GM23338 (cell line): ENCODE results near the gene CUEDC1. TPM values are rescaled to one million over a fixed set of nuclear protein-coding genes. Genes with fewer than 3 reads are reported as not detected.

Experiments
- ATAC-seq: fragments of 200-7000 bp; cut with Tn5 transposase; 3 replicates; pipeline ENCODE4 v1.9.1; 2020
- DNase-seq: peaks from one replicate; pipeline ENCODE4 v3.0.0-alpha.2; 2015; ENCODE audit warnings: low spot score
- H2AFZ ChIP-seq: fragments of 200-600 bp; sonication (generic); 2 replicates; pipeline ENCODE4 v1.8.0; 2016; ENCODE audit warnings: antibody characterized with exemption, mild to moderate bottlenecking, moderate library complexity
- H3F3A ChIP-seq: fragments of 200-600 bp; sonication (generic); replicated peaks from 2 replicates; pipeline ENCODE4 v1.8.0; 2017; ENCODE audit warnings: antibody characterized with exemption, mixed run types, low read depth
- H3K27ac ChIP-seq: fragments of 200-600 bp; sonication (generic); 2 replicates; pipeline ENCODE4 v1.6.1; 2016; ENCODE audit warnings: low read depth
- H3K27me3 ChIP-seq: fragments of 200-600 bp; sonication (generic); 2 replicates; pipeline ENCODE4 v1.8.0; 2016; ENCODE audit warnings: mild to moderate bottlenecking, mixed run types, moderate library complexity; ENCODE audit not compliant: insufficient read depth
- H3K36me3 ChIP-seq: fragments of 200-600 bp; sonication (generic); 2 replicates; pipeline ENCODE4 v1.8.0; 2016; ENCODE audit warnings: mild to moderate bottlenecking; ENCODE audit not compliant: insufficient read depth
- H3K4me1 ChIP-seq: fragments of 200-600 bp; sonication (generic); 2 replicates; pipeline ENCODE4 v1.8.0; 2016; ENCODE audit warnings: mild to moderate bottlenecking, moderate library complexity; ENCODE audit not compliant: insufficient read depth
- H3K4me2 ChIP-seq: fragments of 200-600 bp; sonication (generic); 2 replicates; pipeline ENCODE4 v1.7.1; 2017; ENCODE audit warnings: mixed run types
- H3K4me3 ChIP-seq: fragments of 200-600 bp; sonication (generic); 2 replicates; pipeline ENCODE4 v1.6.1; 2016; ENCODE audit warnings: mixed run types
- H3K79me2 ChIP-seq: fragments of 200-600 bp; sonication (generic); replicated peaks from 2 replicates; pipeline ENCODE4 v1.8.0; 2017; ENCODE audit warnings: mild to moderate bottlenecking; ENCODE audit not compliant: insufficient read depth
- H3K9me2 ChIP-seq: fragments of 200-600 bp; sonication (generic); 2 replicates; pipeline ENCODE4 v1.8.0; 2017; ENCODE audit not compliant: insufficient read depth
- H4K20me1 ChIP-seq: fragments of 200-600 bp; sonication (generic); replicated peaks from 2 replicates; pipeline ENCODE4 v1.8.0; 2017; ENCODE audit warnings: mild to moderate bottlenecking; ENCODE audit not compliant: insufficient read depth
- H3K27ac Mint-ChIP-seq: 2 replicates; pipeline ENCODE4 v1.8.0; 2020; ENCODE audit warnings: inconsistent platforms, mild to moderate bottlenecking, moderate library complexity, mixed read lengths
- H3K27me3 Mint-ChIP-seq: 3 replicates; pipeline ENCODE4 v1.8.0; 2022; ENCODE audit warnings: low read depth, mild to moderate bottlenecking, moderate library complexity, mixed read lengths, inconsistent platforms; ENCODE audit not compliant: insufficient read depth, poor library complexity
- H3K36me3 Mint-ChIP-seq: 3 replicates; pipeline ENCODE4 v1.8.0; 2021; ENCODE audit warnings: low read depth, mild to moderate bottlenecking, inconsistent platforms, moderate library complexity, mixed read lengths
- H3K4me1 Mint-ChIP-seq: 3 replicates; pipeline ENCODE4 v1.8.0; 2020; ENCODE audit warnings: mild to moderate bottlenecking, inconsistent platforms, mixed read lengths
- H3K4me3 Mint-ChIP-seq: 3 replicates; pipeline ENCODE4 v1.8.0; 2021; ENCODE audit warnings: moderate library complexity, mild to moderate bottlenecking, inconsistent platforms, mixed read lengths
- H3K9me3 Mint-ChIP-seq: 3 replicates; pipeline ENCODE4 v1.8.0; 2020; ENCODE audit warnings: moderate library complexity, mild to moderate bottlenecking, inconsistent platforms, mixed read lengths
- CTCF ChIP-seq, 2 experiments: fragments of 200-600 bp in 1 of 2; sonication (generic) in 1 of 2; conservative IDR thresholded peaks; 2 replicates each; pipeline versions ENCODE4 v1.5.1 to v1.6.1; 2016 to 2017; ENCODE audit warnings: antibody characterized with exemption in 2 of 2, low read depth in 2 of 2, mild to moderate bottlenecking in 2 of 2, moderate library complexity in 1 of 2
- EZH2 ChIP-seq: fragments of 200-600 bp; sonication (generic); IDR thresholded peaks from one replicate; pipeline ENCODE4 v1.8.0; 2017; ENCODE audit warnings: antibody characterized with exemption, mild to moderate bottlenecking, low read depth; ENCODE audit not compliant: unreplicated experiment
- EZH2phosphoT487 ChIP-seq: fragments of 200-600 bp; sonication (generic); IDR thresholded peaks from one replicate; pipeline ENCODE4 v1.8.1; 2018; ENCODE audit warnings: antibody characterized with exemption; ENCODE audit not compliant: unreplicated experiment
- NANOG ChIP-seq: IDR thresholded peaks from 2 replicates; pipeline ENCODE4 v1.6.1; 2016; ENCODE audit warnings: antibody characterized with exemption, borderline replicate concordance
- POLR2AphosphoS5 ChIP-seq: IDR thresholded peaks from 2 replicates; pipeline ENCODE4 v1.6.1; 2016; ENCODE audit warnings: antibody characterized with exemption, low read depth
- REST ChIP-seq: IDR thresholded peaks from one replicate; pipeline ENCODE4 v1.6.1; 2018; ENCODE audit warnings: antibody characterized with exemption; ENCODE audit not compliant: unreplicated experiment
- STAT1 ChIP-seq: IDR thresholded peaks from one replicate; pipeline ENCODE4 v1.6.1; 2016; ENCODE audit warnings: antibody characterized with exemption; ENCODE audit not compliant: unreplicated experiment
- ZNF462 ChIP-seq: fragments of 250-450 bp; sonication (Bioruptor Pico); IDR thresholded peaks from 2 replicates; pipeline ENCODE4 v1.5.0; 2020; ENCODE audit warnings: mild to moderate bottlenecking, moderate library complexity
- polyA plus RNA-seq: library from polyadenylated mRNA; unstranded; fragments of >200 nt; fragmentation: Nextera tagmentation; extraction: Ambion mirVana; gene quantifications from 2 replicates; pipeline ENCODE4 v1.2.1, GENCODE V29; 2016
- total RNA-seq: library from RNA; depleted of rRNA; stranded (reverse); fragments of >200 nt; shearing (Covaris generic); gene quantifications from 2 replicates; pipeline ENCODE4 v1.2.3, GENCODE V29; 2014

The CUEDC1 gene
- total and polyA plus RNA-seq, 2 experiments from 2014 or later: 3.0 to 7.7 TPM

- TF ChIP-seq CTCF (conservative IDR thresholded peaks at IDR 0.05; ENCODE audit: low read depth in 2 of 2): no peak
- no peak for TF ChIP-seq NANOG
- TF ChIP-seq EZH2phosphoT487: no peak
Measured at GRCh38 chr17:57885148-57885915, 69.9 kb downstream of the CUEDC1 start (continued).

GRCh38 chr17:57881783-57882351 lies 73.3 kb downstream of the CUEDC1 start:
- no peaks in the 10 kb centered on the region for H3K79me2 ChIP-seq
- peaks cover 6% of the 10 kb centered on the region; the same call in 1 of the 2 replicates for H3K27me3 ChIP-seq
- ATAC-seq (peak; percentile 9; the same call in 2 of the 3 replicates), DNase-seq (no peak)
- peaks cover 10% of the 10 kb centered on the region; the same call in 2 of the 3 replicates for H3K9me3 Mint-ChIP-seq
- no peaks in the 10 kb centered on the region for H4K20me1 ChIP-seq
- H3K36me3 Mint-ChIP-seq: peaks cover 13% of the 10 kb centered on the region
- H2AFZ ChIP-seq: peak overlapping the region; percentile 1; the same call in 1 of the 2 replicates
- peaks cover 46% of the 10 kb centered on the region for H3K4me1 Mint-ChIP-seq
- peaks cover 35% of the 10 kb centered on the region for H3K4me1 ChIP-seq
- H3K36me3 ChIP-seq: no peaks in the 10 kb centered on the region; the same call in 1 of the 2 replicates
- H3K9me2 ChIP-seq: no peaks in the 10 kb centered on the region
- H3K27ac Mint-ChIP-seq: no peak overlapping the region
- peaks cover 18% of the 10 kb centered on the region; the same call in 1 of the 2 replicates for H3F3A ChIP-seq
- peaks cover 21% of the 10 kb centered on the region for H3K27me3 Mint-ChIP-seq
- peak overlapping the region; percentile 85 for H3K27ac ChIP-seq
- H3K4me3 Mint-ChIP-seq: no peak overlapping the region
- H3K4me3 ChIP-seq: no peak overlapping the region
- H3K4me2 ChIP-seq: peak overlapping the region; percentile 66; the same call in 1 of the 2 replicates
- TF ChIP-seq REST (no peak), POLR2AphosphoS5 (no peak), NANOG (no peak), EZH2 (no peak), CTCF (conservative IDR thresholded peaks at IDR 0.05; ENCODE audit: low read depth in 2 of 2) (no peak), STAT1 (no peak), ZNF462 (CRISPR knock-in tag) (no peak)
